GM12878 (cell line): ENCODE data around the gene ZBTB16. TPM values are rescaled to one million over a fixed set of nuclear protein-coding genes. Genes with fewer than 3 reads are reported as not detected.

Experiments used
- ATAC-seq: fragments of 200-7000 bp; cut with Tn5 transposase; 3 replicates; pipeline ENCODE4 v1.9.1; 2020; ENCODE audit warnings: mild to moderate bottlenecking, moderate library complexity
- BruUV-seq: library from RNA; stranded (reverse); fragments of 400-500 nt; replicated peaks from 2 replicates; lab custom pipeline; 2021; lab: Mats Ljungman, UMichigan
- CTCF ChIA-PET: fragments of 300-600 bp; sonication (Branson Sonifier 250); formaldehyde crosslinking; extraction: SDS; loops from one replicate; lab custom pipeline; 2021; ENCODE audit warnings: inconsistent platforms; lab: Yijun Ruan, JAX
- POLR2A ChIA-PET: fragments of 350-600 bp; formaldehyde crosslinking; extraction: SDS; loops from one replicate; lab custom pipeline; 2021; ENCODE audit warnings: inconsistent platforms; lab: Charles Lee
- RAD21 ChIA-PET: fragments of 300-600 bp; sonication (Branson Sonifier 250); formaldehyde crosslinking; loops from one replicate; lab custom pipeline; 2023; ENCODE audit warnings: antibody characterized with exemption; ENCODE audit not compliant: unreplicated experiment; lab: Charles Lee
- SMC1A ChIA-PET: fragments of 300-600 bp; sonication (Branson Sonifier 250); formaldehyde crosslinking; loops from one replicate; lab custom pipeline; 2023; ENCODE audit not compliant: unreplicated experiment, uncharacterized antibody; lab: Charles Lee
- DNase-seq: peaks from one replicate; pipeline ENCODE4 v3.0.0-alpha.2; 2011; ENCODE audit warnings: low read depth, low spot score
- FAIRE-seq: peaks from 3 replicates; lab custom pipeline; 2011; peaks lifted over from hg19 to GRCh38; lab: Jason Lieb, UNC
- H2AFZ ChIP-seq: 2 replicates; pipeline ENCODE4 v1.6.0; 2011; ENCODE audit warnings: low read depth, low read length, control low read depth; ENCODE audit not compliant: control insufficient read depth
- H3K27ac ChIP-seq: 2 replicates; pipeline ENCODE4 v1.5.1; 2011; ENCODE audit warnings: control low read depth; ENCODE audit not compliant: control insufficient read depth, insufficient read depth
- H3K27me3 ChIP-seq, 2 experiments: replicated peaks in 1 of 2; 2 replicates each; pipeline versions ENCODE4 v1.6.0 to v1.6.1; 2011; ENCODE audit warnings: low read length in 1 of 2; ENCODE audit not compliant: control insufficient read depth in 2 of 2, insufficient read depth in 2 of 2
- H3K36me3 ChIP-seq, 2 experiments: 2 replicates each; pipeline ENCODE4 v1.5.1; 2011; ENCODE audit warnings: low read length in 1 of 2; ENCODE audit not compliant: control insufficient read depth in 2 of 2, insufficient read depth in 2 of 2
- H3K4me1 ChIP-seq: 2 replicates; pipeline ENCODE4 v1.6.1; 2011; ENCODE audit warnings: mild to moderate bottlenecking, low read length, moderate library complexity, mixed read lengths; ENCODE audit not compliant: control insufficient read depth, insufficient read depth
- H3K4me2 ChIP-seq: 2 replicates; pipeline ENCODE4 v1.6.0; 2011; ENCODE audit warnings: control low read depth; ENCODE audit not compliant: control insufficient read depth, insufficient read depth
- H3K4me3 ChIP-seq: fragments of 200-600 bp; sonication (generic); 2 replicates; pipeline ENCODE4 v1.5.1; 2016
- H3K79me2 ChIP-seq: 2 replicates; pipeline ENCODE4 v1.6.0; 2011; ENCODE audit warnings: low read length; ENCODE audit not compliant: control insufficient read depth, insufficient read depth
- H3K9ac ChIP-seq: 2 replicates; pipeline ENCODE4 v1.8.0; 2011; ENCODE audit warnings: low read length, control low read depth, mixed read lengths; ENCODE audit not compliant: control insufficient read depth, insufficient read depth
- H3K9me3 ChIP-seq: replicated peaks from 3 replicates; pipeline ENCODE4 v1.5.1; 2011; ENCODE audit warnings: mild to moderate bottlenecking, low read length; ENCODE audit not compliant: control insufficient read depth, insufficient read depth
- H4K20me1 ChIP-seq: 2 replicates; pipeline ENCODE4 v1.6.0; 2011; ENCODE audit not compliant: control insufficient read depth, insufficient read depth
- ASH2L ChIP-seq: fragments of 300-600, 200-600 bp; sonication (generic); IDR thresholded peaks from 2 replicates; pipeline ENCODE4 v1.6.1; 2017; ENCODE audit warnings: low read depth, mild to moderate bottlenecking, borderline replicate concordance
- CBFB ChIP-seq: IDR thresholded peaks from 2 replicates; pipeline ENCODE4 v1.6.1; 2016; ENCODE audit warnings: antibody characterized with exemption, low read depth
- CEBPB ChIP-seq, 2 experiments: fragments of 150-350 bp in 1 of 2; IDR thresholded peaks; 2 replicates each; pipeline ENCODE4 v1.6.1; 2012 to 2014; ENCODE audit warnings: low read depth in 2 of 2, low read length in 2 of 2, borderline replicate concordance in 1 of 2, inconsistent platforms in 1 of 2
- FOS ChIP-seq: IDR thresholded peaks from 3 replicates; pipeline ENCODE4 v1.6.1; 2011; ENCODE audit warnings: borderline replicate concordance; ENCODE audit not compliant: insufficient read length; ENCODE audit errors: extremely low read depth
- GATAD2B ChIP-seq: fragments of 450-650 bp; conservative IDR thresholded peaks from 2 replicates; pipeline ENCODE4 v1.6.1; 2017; ENCODE audit warnings: low read depth, mild to moderate bottlenecking, moderate library complexity
- KDM1A ChIP-seq: fragments of 200-600 bp; sonication (generic); IDR thresholded peaks from 2 replicates; pipeline ENCODE4 v1.6.1; 2016; ENCODE audit warnings: borderline replicate concordance
- KLF5 ChIP-seq: fragments of 450-650 bp; IDR thresholded peaks from 2 replicates; pipeline ENCODE4 v1.6.1; 2014; ENCODE audit warnings: mild to moderate bottlenecking; ENCODE audit not compliant: partially characterized antibody
- MYC ChIP-seq: IDR thresholded peaks from 2 replicates; pipeline ENCODE4 v1.6.1; 2011; ENCODE audit warnings: mild to moderate bottlenecking, low read length, moderate library complexity, inconsistent platforms; ENCODE audit not compliant: insufficient read depth, insufficient replicate concordance, insufficient read length, severe bottlenecking
- POU2F2 ChIP-seq: IDR thresholded peaks from 3 replicates; pipeline ENCODE4 v1.6.1; 2011; ENCODE audit warnings: low read depth, mild to moderate bottlenecking, low read length, borderline replicate concordance
- SMC3 ChIP-seq: IDR thresholded peaks from 2 replicates; pipeline ENCODE4 v1.6.1; 2011; ENCODE audit warnings: low read length, improper control_type of control experiment, borderline replicate concordance
- SREBF1 ChIP-seq: IDR thresholded peaks from 2 replicates; pipeline ENCODE4 v1.6.1; 2012; ENCODE audit warnings: mild to moderate bottlenecking, low read length
- STAT1 ChIP-seq: fragments of 450-650 bp; conservative IDR thresholded peaks from 2 replicates; pipeline ENCODE4 v1.6.1; 2014; ENCODE audit warnings: antibody characterized with exemption, mild to moderate bottlenecking
- YY1 ChIP-seq: IDR thresholded peaks from 2 replicates; pipeline ENCODE4 v1.6.1; 2011; ENCODE audit warnings: low read depth, mild to moderate bottlenecking, low read length
- WGBS: methylation state at CpG from one replicate; pipeline ENCODE4 v1.1.6; 2016; ENCODE audit warnings: low lambda C conversion rate; ENCODE audit not compliant: insufficient replicate concordance, insufficient coverage; ENCODE audit errors: missing lambda C conversion rate; 5-methylcytosine and 5-hydroxymethylcytosine counted together
- in situ Hi-C: fragments of 300-500 bp; cut with MboI; formaldehyde crosslinking; loops from 9 replicates; pipeline ENCODE4 v1.14.3; 2018; ENCODE audit warnings: mixed read lengths
- intact Hi-C: fragments of 100-400 bp; cut with micrococcal nuclease; formaldehyde crosslinking; loops from one replicate; pipeline ENCODE4 v1.14.2; 2022; ENCODE audit not compliant: unreplicated experiment
- polyA plus RNA-seq, 11 experiments: library from polyadenylated mRNA; depleted of rRNA in 4 of 11; unstranded in 6 of 11; stranded (reverse) in 5 of 11; fragments of >200 nt; fragmentation: Nextera tagmentation in 4 of 11; fragmentation: Illumina TruSeq in 1 of 11; extraction: Ambion mirVana in 4 of 11; extraction: Trizol in 1 of 11; gene quantifications; 1 replicate in 1 of 11; 2 replicates in 10 of 11; pipeline versions ENCODE4 v1.2.1 to v1.2.3, GENCODE V29; 2011 to 2016; ENCODE audit warnings: inconsistent platforms in 2 of 11, missing spikeins in 2 of 11, low read depth in 1 of 11
- total RNA-seq, 4 experiments: library from RNA; depleted of rRNA in 3 of 4; stranded (reverse); fragments of >200 nt in 3 of 4; fragmentation: Illumina TruSeq in 1 of 4; extraction: Trizol in 1 of 4; gene quantifications; 2 replicates each; pipeline versions ENCODE4 v1.2.1 to v1.2.3, GENCODE V29; 2013 to 2021
- TF ChIP-seq, protein P1 (sequence below): fragments of 150-350 bp; IDR thresholded peaks from 2 replicates; pipeline ENCODE4 v1.6.1; 2016; ENCODE audit warnings: low read depth, low read length
- TF ChIP-seq, protein P2 (sequence below): IDR thresholded peaks from 2 replicates; pipeline ENCODE4 v1.6.1; 2011; ENCODE audit warnings: low read depth, mild to moderate bottlenecking, low read length, moderate library complexity, borderline replicate concordance; ENCODE audit errors: extremely low read depth
- TF ChIP-seq, protein P3 (sequence below): fragments of 450-650 bp; IDR thresholded peaks from 2 replicates; pipeline ENCODE4 v1.6.1; 2016; ENCODE audit warnings: mild to moderate bottlenecking

The ZBTB16 gene
- total and polyA plus RNA-seq, 10 of the 15 experiments (the other 5 are each of a cell fraction or from before 2014, with no cell fraction given) = 0.38 TPM; not detected in 9

DNA sequence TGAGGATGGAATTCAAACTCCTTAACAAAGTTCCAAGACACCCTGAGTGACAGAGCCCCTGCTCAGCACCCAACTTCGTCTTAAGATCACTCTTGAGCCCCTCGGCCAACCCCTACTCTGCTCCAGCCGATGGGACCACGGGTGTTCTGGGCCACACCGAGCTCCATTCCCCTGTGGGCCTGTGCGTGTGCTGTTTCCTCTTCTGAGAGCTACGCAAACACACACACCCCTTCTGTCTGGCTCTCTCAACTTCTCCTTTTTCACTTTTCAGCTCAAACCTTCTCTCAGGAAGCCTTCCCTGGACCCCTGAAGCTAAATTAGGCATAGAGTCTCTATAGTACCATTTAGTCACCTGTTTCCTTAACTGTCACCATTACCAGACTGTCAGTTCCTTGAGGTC is 199.2 kb downstream of the ZBTB16 start (continued):
- TF ChIP-seq, protein P1, sequence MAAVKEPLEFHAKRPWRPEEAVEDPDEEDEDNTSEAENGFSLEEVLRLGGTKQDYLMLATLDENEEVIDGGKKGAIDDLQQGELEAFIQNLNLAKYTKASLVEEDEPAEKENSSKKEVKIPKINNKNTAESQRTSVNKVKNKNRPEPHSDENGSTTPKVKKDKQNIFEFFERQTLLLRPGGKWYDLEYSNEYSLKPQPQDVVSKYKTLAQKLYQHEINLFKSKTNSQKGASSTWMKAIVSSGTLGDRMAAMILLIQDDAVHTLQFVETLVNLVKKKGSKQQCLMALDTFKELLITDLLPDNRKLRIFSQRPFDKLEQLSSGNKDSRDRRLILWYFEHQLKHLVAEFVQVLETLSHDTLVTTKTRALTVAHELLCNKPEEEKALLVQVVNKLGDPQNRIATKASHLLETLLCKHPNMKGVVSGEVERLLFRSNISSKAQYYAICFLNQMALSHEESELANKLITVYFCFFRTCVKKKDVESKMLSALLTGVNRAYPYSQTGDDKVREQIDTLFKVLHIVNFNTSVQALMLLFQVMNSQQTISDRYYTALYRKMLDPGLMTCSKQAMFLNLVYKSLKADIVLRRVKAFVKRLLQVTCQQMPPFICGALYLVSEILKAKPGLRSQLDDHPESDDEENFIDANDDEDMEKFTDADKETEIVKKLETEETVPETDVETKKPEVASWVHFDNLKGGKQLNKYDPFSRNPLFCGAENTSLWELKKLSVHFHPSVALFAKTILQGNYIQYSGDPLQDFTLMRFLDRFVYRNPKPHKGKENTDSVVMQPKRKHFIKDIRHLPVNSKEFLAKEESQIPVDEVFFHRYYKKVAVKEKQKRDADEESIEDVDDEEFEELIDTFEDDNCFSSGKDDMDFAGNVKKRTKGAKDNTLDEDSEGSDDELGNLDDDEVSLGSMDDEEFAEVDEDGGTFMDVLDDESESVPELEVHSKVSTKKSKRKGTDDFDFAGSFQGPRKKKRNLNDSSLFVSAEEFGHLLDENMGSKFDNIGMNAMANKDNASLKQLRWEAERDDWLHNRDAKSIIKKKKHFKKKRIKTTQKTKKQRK = no peak

DNA sequence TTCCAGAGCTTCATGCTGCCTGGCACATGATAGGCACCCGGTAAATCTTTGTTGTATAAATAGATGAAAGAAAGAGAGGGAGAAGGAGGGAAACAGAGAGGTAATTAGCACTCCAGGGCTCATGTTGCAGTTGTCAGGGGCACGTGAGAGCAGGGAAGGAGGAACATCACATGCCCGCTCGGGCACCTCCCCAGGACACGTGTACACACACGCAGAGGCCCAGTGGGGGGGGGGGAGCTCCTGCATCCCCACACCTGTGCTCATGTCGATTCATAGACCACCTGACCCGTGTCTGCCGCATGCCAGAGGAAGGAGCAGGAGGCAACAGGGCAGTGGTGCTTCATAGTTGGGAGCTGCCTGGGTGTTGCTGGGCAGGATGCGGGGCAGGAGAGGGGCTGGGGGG is 199.6 kb downstream of the ZBTB16 start:
- no peak overlapping the region for H3K27ac ChIP-seq
- H3K9me3 ChIP-seq = no peaks in the 10 kb centered on the region
- intact Hi-C loops = no loop called here
- in situ Hi-C loops = no loop called here
- no peak overlapping the region for H3K4me3 ChIP-seq
- FAIRE-seq (no peak), ATAC-seq (no peak), DNase-seq (no peak)
- H4K20me1 ChIP-seq = no peaks in the 10 kb centered on the region; the same call in 1 of the 2 replicates
- 11% methylated on average over 10 of the region's 10 CpGs for WGBS
- H3K27me3 ChIP-seq = peaks cover 0 to 4% of the 10 kb centered on the region in 2 experiments; a peak in 3 of 4 replicates
- H3K4me2 ChIP-seq = no peak overlapping the region
- no peak for TF ChIP-seq MYC
- no peak for TF ChIP-seq SREBF1
- TF ChIP-seq KDM1A = no peak
- TF ChIP-seq KLF5 = no peak
- no peak for TF ChIP-seq GATAD2B
- no peak for TF ChIP-seq YY1
- TF ChIP-seq, protein P2, sequence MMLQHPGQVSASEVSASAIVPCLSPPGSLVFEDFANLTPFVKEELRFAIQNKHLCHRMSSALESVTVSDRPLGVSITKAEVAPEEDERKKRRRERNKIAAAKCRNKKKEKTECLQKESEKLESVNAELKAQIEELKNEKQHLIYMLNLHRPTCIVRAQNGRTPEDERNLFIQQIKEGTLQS = no peak
- TF ChIP-seq STAT1 = no peak
- TF ChIP-seq POU2F2 = no peak
- TF ChIP-seq FOS = no peak
- no peak for TF ChIP-seq CBFB
- TF ChIP-seq, protein P3, sequence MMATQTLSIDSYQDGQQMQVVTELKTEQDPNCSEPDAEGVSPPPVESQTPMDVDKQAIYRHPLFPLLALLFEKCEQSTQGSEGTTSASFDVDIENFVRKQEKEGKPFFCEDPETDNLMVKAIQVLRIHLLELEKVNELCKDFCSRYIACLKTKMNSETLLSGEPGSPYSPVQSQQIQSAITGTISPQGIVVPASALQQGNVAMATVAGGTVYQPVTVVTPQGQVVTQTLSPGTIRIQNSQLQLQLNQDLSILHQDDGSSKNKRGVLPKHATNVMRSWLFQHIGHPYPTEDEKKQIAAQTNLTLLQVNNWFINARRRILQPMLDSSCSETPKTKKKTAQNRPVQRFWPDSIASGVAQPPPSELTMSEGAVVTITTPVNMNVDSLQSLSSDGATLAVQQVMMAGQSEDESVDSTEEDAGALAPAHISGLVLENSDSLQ = no peak
- no peak for TF ChIP-seq ASH2L
- no peak for TF ChIP-seq CEBPB (IDR thresholded peaks at IDR 0.05; ENCODE audit: borderline replicate concordance in 1 of 2, low read depth in 2 of 2, low read length in 2 of 2)
- TF ChIP-seq SMC3 = no peak
- H3K9ac ChIP-seq = no peak overlapping the region
- ChIA-PET RAD21 (interaction anchor here (0.6 to 4.3 kb wide), 4 partner anchors 274 to 1202 kb away, joined by 3 to 17 read pairs (median 4); no protein-coding TSS in a partner anchor), CTCF (interaction anchor here (8.8 kb wide), 1 partner anchor 363 kb away, joined by 120 read pairs; no protein-coding TSS in a partner anchor), SMC1A (interaction anchor here (7.1 kb wide), 1 partner anchor 363 kb away, joined by 40 read pairs; no protein-coding TSS in a partner anchor), POLR2A (no interaction called here)
- H3K79me2 ChIP-seq = no peaks in the 10 kb centered on the region
- no peaks in the 10 kb centered on the region for H3K36me3 ChIP-seq
- H3K4me1 ChIP-seq = no peaks in the 10 kb centered on the region
- H2AFZ ChIP-seq = no peak overlapping the region
- BruUV-seq = no TSS peak
